ENCODE data around the gene TLX2. TPM values are rescaled to one million over a fixed set of nuclear protein-coding genes. Genes with fewer than 3 reads are reported as not detected.

Gene TLX2
- total and polyA plus RNA-seq, 2 of the 13 experiments (the other 11 are each of a cell fraction or from before 2014, with no cell fraction given): 0.05 to 0.20 TPM

DNA sequence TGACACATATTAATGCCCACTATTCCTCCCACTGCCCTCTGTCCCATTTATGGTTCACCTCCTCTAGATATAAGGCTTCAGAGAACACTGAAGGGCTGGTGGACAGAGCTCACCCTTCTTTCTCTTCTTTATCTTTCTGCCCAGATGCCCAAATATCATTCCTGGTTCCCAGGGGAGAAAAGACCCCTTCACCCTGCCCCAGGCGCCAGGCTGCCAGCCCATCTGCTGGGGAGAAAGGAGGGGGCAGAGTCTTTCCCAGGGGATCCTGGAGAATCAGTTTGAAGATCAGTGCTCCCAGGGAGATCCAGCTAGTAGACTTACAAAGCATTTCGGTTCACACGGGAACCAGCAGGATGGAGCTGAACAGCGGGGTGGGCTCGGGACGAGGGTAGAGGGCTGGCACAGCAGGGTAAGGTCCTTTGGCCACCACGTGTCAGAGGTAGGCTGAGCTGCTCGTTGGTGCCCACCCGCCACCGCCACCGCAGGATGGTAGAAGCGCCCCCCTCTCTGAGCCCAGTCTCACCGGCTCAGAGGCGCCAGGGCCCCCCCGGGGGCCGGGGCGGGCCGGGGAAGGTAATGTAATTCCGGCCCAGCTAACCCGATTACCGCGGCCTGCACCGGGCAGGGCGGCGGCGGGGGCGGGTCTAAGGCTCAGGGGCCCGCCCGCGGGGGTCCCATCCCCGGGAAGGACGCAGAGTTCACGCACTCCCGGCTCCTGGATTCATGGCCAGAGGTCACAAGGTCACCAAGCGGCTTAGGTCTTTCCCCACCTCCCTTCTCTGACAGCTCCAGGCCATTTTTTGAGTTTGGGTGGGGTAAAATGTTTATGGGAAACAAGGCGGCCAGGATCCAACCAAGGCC, 1.3 kb upstream of the TLX2 start (continued):
- TF ChIP-seq NCOR1 (IDR thresholded peaks at IDR 0.05; ENCODE audit: borderline replicate concordance, low read length) (no peak), ZBTB34 (CRISPR knock-in tag; IDR thresholded peaks at IDR 0.05) (no peak), ARID3A (IDR thresholded peaks at IDR 0.05; ENCODE audit: low read depth, low read length) (no peak), CEBPB (IDR thresholded peaks at IDR 0.05; ENCODE audit: borderline replicate concordance, low read depth, low read length) (no peak), ZNF724P (CRISPR knock-in tag; IDR thresholded peaks at IDR 0.05; ENCODE audit: borderline replicate concordance) (no peak), PHF21A (CRISPR knock-in tag; IDR thresholded peaks at IDR 0.05) (peak; percentile 37; the same call in 1 of the 2 replicates), JARID2 (CRISPR knock-in tag; IDR thresholded peaks at IDR 0.05; ENCODE audit: insufficient replicate concordance) (no peak), CBX2 (IDR thresholded peaks at IDR 0.05; ENCODE audit: low read depth, low read length) (no peak), CBX2 (CRISPR knock-in tag; IDR thresholded peaks at IDR 0.05; ENCODE audit: low read depth) (no peak), ZBTB7A (CRISPR knock-in tag; IDR thresholded peaks at IDR 0.05) (peak; percentile 40; the same call in 1 of the 2 replicates), AHR (CRISPR knock-in tag; IDR thresholded peaks at IDR 0.05) (no peak), EEA1 (CRISPR knock-in tag; IDR thresholded peaks at IDR 0.05; ENCODE audit: borderline replicate concordance) (no peak), ZMYM3 (CRISPR knock-in tag; IDR thresholded peaks at IDR 0.05) (no peak), ZNF841 (CRISPR knock-in tag; IDR thresholded peaks at IDR 0.05; ENCODE audit: borderline replicate concordance) (no peak), ELF4 (CRISPR knock-in tag; IDR thresholded peaks at IDR 0.05; ENCODE audit: borderline replicate concordance) (no peak), SMYD3 (CRISPR knock-in tag; IDR thresholded peaks at IDR 0.05) (no peak), BRCA1 (CRISPR knock-in tag; IDR thresholded peaks at IDR 0.05) (no peak), ZC3H4 (CRISPR knock-in tag; IDR thresholded peaks at IDR 0.05; ENCODE audit: borderline replicate concordance) (no peak), ZNF7 (CRISPR knock-in tag; IDR thresholded peaks at IDR 0.05) (no peak), ZNF670 (CRISPR knock-in tag; IDR thresholded peaks at IDR 0.05; ENCODE audit: borderline replicate concordance) (no peak), ZNF598 (CRISPR knock-in tag; IDR thresholded peaks at IDR 0.05; ENCODE audit: borderline replicate concordance) (no peak)
- TF ChIP-seq, protein P1, sequence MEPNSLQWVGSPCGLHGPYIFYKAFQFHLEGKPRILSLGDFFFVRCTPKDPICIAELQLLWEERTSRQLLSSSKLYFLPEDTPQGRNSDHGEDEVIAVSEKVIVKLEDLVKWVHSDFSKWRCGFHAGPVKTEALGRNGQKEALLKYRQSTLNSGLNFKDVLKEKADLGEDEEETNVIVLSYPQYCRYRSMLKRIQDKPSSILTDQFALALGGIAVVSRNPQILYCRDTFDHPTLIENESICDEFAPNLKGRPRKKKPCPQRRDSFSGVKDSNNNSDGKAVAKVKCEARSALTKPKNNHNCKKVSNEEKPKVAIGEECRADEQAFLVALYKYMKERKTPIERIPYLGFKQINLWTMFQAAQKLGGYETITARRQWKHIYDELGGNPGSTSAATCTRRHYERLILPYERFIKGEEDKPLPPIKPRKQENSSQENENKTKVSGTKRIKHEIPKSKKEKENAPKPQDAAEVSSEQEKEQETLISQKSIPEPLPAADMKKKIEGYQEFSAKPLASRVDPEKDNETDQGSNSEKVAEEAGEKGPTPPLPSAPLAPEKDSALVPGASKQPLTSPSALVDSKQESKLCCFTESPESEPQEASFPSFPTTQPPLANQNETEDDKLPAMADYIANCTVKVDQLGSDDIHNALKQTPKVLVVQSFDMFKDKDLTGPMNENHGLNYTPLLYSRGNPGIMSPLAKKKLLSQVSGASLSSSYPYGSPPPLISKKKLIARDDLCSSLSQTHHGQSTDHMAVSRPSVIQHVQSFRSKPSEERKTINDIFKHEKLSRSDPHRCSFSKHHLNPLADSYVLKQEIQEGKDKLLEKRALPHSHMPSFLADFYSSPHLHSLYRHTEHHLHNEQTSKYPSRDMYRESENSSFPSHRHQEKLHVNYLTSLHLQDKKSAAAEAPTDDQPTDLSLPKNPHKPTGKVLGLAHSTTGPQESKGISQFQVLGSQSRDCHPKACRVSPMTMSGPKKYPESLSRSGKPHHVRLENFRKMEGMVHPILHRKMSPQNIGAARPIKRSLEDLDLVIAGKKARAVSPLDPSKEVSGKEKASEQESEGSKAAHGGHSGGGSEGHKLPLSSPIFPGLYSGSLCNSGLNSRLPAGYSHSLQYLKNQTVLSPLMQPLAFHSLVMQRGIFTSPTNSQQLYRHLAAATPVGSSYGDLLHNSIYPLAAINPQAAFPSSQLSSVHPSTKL (CRISPR knock-in tag; IDR thresholded peaks at IDR 0.05): peak; percentile 45; the same call in 1 of the 2 replicates
- TF ChIP-seq, protein P2, sequence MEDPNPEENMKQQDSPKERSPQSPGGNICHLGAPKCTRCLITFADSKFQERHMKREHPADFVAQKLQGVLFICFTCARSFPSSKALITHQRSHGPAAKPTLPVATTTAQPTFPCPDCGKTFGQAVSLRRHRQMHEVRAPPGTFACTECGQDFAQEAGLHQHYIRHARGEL (CRISPR knock-in tag; IDR thresholded peaks at IDR 0.05): no peak

Measured in HepG2 (cell line).